Activated T-cell treated with anti-CD3 and anti-CD28 coated beads, Interleukin-2, amount 50 U/mL, for 4 hours (primary cell): ENCODE data around the gene POPDC3. TPM values are rescaled to one million over a fixed set of nuclear protein-coding genes. Genes with fewer than 3 reads are reported as not detected.
A peak's percentile ranks its signal among the peaks of the same experiment; 100 is the strongest.

Source experiments
- ATAC-seq, 2 donors: fragments of 200-7000 bp; cut with Tn5 transposase; one replicate each; pipeline ENCODE4 v1.10.0; 2021
- DNase-seq: peaks from one replicate; pipeline ENCODE4 v3.0.0-alpha.2; 2020
- H3K27me3 Mint-ChIP-seq: one replicate; pipeline ENCODE4 v1.8.0; 2021; ENCODE audit warnings: low read depth, mixed read lengths
- H3K36me3 Mint-ChIP-seq: one replicate; pipeline ENCODE4 v1.8.0; 2022; ENCODE audit warnings: mixed read lengths; ENCODE audit not compliant: insufficient read depth
- H3K4me1 Mint-ChIP-seq: one replicate; pipeline ENCODE4 v1.8.0; 2021; ENCODE audit warnings: low read depth, mixed read lengths
- H3K4me3 Mint-ChIP-seq: one replicate; pipeline ENCODE4 v1.8.0; 2021; ENCODE audit warnings: mild to moderate bottlenecking, moderate library complexity, mixed read lengths
- H3K9me3 Mint-ChIP-seq: one replicate; pipeline ENCODE4 v1.8.0; 2021; ENCODE audit warnings: mixed read lengths
- total RNA-seq, 3 donors: library from RNA; stranded (reverse); gene quantifications; one replicate each; pipeline ENCODE4 v1.2.1, GENCODE V29; 2021

Gene POPDC3
- total RNA-seq, 3 donors from 2014 or later, result not detected

DNA sequence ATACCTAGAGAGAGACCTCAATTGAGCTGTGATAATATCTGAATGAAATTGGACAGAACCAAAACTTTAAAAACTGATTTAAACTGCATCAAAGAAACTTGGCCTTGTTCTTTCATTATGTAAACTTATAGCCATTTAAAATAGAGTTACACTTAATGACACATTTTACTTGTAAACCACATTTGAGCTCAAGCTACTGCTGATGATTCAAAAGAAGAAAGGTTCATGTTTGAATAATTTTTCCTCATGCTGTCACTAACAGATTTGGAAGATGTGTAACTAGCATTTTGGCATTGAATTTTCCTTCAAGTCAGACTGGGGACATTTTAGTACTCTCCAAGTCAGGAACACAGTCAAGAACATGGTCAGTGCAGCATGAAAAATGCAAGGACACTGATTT lies 26.9 kb downstream of the POPDC3 start:
- H3K4me3 Mint-ChIP-seq, result no peak overlapping the region

DNA sequence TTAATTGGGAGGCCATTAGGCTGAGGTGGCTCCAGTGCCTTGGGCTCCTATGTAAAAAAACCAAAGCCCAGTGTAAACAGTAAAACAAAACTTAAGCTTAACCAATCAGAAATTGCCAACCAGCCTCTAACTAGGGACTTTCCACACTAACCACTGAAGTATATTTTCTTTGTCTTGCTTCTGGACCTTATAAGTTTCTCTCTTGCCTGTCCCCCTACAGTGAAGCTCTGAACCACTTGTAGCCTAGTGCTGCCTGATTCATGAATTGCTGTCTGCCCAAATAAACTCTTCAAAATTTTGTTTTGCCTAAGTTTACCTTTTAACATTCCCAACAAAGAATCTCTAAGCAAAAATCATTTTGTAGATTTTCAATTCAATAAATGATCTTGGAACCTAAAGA lies 28.2 kb downstream of the POPDC3 start:
- no peaks in the 10 kb centered on the region for H3K9me3 Mint-ChIP-seq
- no peaks in the 10 kb centered on the region for H3K4me1 Mint-ChIP-seq
- DNase-seq, result no peak
- H3K36me3 Mint-ChIP-seq, result no peaks in the 10 kb centered on the region
- H3K4me3 Mint-ChIP-seq, result no peak overlapping the region
- ATAC-seq, result no peak
- peaks cover 7% of the 10 kb centered on the region for H3K27me3 Mint-ChIP-seq

More for the DNA sequence above, 26.9 kb downstream of the POPDC3 start:
- DNase-seq (no peak), ATAC-seq (no peak)
- Mint-ChIP-seq H3K9me3 (no peaks in the 10 kb centered on the region), H3K4me1 (no peaks in the 10 kb centered on the region), H3K36me3 (no peaks in the 10 kb centered on the region), H3K27me3 (peaks cover 7% of the 10 kb centered on the region)

DNA sequence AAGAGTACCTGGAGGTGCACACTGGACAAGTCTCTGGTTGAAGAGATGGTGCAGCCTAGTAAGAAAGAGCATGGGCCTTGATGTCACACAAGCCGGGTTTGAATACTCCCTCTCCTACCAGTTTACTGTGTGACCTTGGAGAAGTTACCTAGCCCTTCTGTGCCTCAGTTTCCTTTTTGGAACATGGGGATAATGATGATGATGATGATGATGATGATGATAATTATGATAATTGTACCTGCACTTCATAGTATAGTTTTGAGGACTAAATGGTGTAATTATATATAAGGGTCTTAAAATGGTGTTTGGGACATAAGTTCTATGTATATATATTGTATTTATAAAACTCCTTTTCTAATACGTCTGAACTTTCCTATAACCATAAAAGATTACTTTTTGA lies 41.7 kb downstream of the POPDC3 start:
- no peak overlapping the region for H3K4me3 Mint-ChIP-seq
- H3K27me3 Mint-ChIP-seq, result peaks cover 64% of the 10 kb centered on the region
- no peak for DNase-seq
- no peaks in the 10 kb centered on the region for H3K36me3 Mint-ChIP-seq
- ATAC-seq, result no peak
- peaks cover 12% of the 10 kb centered on the region for H3K4me1 Mint-ChIP-seq
- H3K9me3 Mint-ChIP-seq, result no peaks in the 10 kb centered on the region

DNA sequence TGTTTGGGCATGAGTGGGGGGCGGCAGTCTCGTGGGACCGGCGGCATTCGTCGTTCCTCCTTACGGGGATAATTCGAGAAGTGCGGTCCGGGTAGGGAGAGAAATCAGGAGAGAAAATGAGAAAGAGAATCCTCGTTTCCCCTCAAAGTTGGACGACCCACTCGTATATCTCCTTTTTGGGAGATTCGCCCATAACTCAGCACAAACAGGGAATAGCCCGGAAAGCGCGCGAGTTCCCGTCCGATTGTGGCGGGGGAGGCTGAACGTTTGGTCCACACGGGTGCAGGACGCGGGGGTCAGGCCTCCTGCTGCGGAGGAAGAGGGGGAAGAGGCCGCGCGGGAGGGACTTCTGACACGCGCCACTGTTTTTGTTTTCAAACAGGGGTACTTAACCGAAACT lies 42.4 kb downstream of the POPDC3 start:
- Mint-ChIP-seq H3K4me1 (peaks cover 12% of the 10 kb centered on the region), H3K4me3 (peak overlapping the region; percentile 62), H3K27me3 (peaks cover 68% of the 10 kb centered on the region), H3K9me3 (no peaks in the 10 kb centered on the region), H3K36me3 (no peaks in the 10 kb centered on the region)
- DNase-seq, result no peak
- no peak for ATAC-seq

DNA sequence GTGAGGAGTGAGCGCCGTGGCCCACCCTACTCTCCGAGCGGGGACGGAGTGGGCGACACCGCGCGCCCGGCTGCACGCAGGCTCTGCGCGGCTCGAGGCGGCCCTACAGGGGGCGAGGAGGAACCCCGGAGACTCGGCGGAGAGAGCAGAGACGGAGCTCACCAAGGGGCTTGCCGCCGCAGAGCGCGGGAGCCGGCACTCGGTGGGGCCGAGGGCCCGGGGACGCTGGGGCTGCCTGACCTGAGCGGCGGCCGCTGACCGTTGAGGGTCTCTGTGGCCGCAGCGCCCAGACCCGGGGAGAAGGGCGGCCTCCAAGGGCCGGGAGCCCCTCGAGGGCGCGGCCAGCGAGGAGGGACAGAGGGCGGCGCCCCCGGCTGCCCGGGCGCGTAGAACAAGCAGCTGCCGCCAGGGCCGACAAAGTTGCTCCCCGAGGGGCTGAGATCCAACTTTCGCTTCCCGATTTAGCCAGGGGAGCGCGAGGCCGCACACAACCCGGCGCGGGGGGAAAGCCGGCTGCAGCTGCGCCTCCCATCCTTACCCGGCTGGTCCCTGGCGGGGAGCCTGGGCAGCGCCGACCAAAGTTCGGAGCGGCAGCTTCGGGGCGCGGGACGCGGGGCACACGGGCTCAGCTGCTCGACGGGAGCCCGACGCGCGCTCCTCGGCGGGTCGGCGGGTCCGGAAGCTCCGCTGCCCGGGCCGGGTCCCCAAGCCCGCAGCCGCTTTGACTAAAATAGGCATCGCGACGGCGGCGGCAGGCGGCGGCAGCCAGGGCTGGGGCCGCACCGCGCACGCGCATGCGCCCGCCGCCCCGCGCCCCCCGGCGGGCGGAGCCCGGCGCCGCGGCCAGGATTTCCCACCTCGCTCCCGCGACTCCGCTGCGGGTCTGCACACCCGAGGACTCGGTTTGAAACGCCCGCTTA lies 43.1 kb downstream of the POPDC3 start:
- H3K4me3 Mint-ChIP-seq, result peak overlapping the region; percentile 62
- DNase-seq, result no peak
- ATAC-seq, result peak; percentile 66 to 69
- H3K27me3 Mint-ChIP-seq, result peaks cover 67% of the 10 kb centered on the region
- no peaks in the 10 kb centered on the region for H3K36me3 Mint-ChIP-seq
- H3K9me3 Mint-ChIP-seq, result no peaks in the 10 kb centered on the region
- peaks cover 12% of the 10 kb centered on the region for H3K4me1 Mint-ChIP-seq

DNA sequence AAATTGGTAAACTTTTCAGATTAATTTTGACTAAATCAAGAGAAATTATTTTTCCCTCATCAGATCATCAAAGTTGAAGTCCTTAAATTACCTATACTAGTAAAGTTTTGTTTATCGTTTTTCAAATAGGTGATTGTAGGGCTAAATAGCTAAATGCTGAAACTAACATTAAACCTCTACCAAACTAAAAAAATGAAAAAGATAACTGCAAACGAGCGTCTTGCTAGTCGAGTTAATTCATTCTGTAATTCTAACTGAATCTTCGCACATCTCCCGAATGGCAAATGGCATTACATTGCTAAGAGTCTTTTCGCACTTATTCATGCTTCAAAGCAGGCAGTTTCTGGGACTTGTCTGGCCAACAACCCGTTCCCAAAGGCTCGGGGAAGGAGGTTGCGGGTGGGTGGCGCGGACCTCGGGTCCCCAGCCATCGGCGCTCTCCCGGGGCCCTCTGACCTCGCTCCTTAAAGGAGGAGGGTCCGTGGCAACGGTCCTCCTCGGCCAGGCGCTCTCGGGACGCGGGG lies 43.8 kb downstream of the POPDC3 start:
- Mint-ChIP-seq H3K9me3 (no peaks in the 10 kb centered on the region), H3K4me1 (peaks cover 12% of the 10 kb centered on the region), H3K27me3 (peaks cover 61% of the 10 kb centered on the region), H3K4me3 (peak overlapping the region; percentile 29), H3K36me3 (no peaks in the 10 kb centered on the region)
- DNase-seq (no peak), ATAC-seq (no peak)

DNA sequence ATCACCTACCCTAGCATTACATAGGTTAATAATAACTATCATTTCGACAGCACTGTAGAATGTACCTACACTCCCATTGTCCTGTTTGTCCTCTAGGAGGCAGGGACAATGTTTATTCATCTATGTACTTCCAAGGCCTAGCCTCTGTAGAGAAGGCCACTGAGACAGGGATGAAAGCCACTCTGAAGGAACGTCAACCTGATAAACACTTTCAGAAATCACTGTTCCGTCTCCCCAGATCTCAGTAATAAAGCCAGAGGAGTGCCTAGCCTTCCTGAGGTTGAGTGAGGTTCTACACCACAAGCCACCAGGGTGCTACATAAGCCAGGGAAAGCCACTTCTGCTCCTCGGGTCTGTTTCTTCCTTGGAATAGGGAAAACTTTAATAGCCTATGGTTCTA lies 44.8 kb downstream of the POPDC3 start:
- no peak for DNase-seq
- no peak for ATAC-seq
- no peaks in the 10 kb centered on the region for H3K36me3 Mint-ChIP-seq
- no peak overlapping the region for H3K4me3 Mint-ChIP-seq
- peaks cover 12% of the 10 kb centered on the region for H3K4me1 Mint-ChIP-seq
- no peaks in the 10 kb centered on the region for H3K9me3 Mint-ChIP-seq
- H3K27me3 Mint-ChIP-seq, result peaks cover 52% of the 10 kb centered on the region

DNA sequence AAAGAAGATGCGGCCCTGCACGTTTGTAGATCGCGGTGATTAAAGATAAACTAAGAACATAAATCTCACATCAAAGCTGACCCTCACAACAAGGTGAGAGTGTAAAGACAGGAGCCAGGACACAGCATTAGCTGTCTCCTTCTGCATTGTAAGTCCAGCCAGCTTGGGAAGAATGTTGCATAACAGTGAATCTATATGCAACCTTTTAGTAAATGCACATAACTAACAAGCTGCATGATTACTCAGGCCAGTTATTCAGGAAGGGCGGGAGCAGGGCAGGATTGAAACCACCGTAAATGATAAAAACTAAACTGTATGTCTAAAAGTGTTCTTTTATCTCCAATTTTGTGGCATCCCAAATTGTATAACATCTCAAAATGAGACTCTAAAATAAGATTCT lies 57.1 kb downstream of the POPDC3 start:
- Mint-ChIP-seq H3K36me3 (no peaks in the 10 kb centered on the region), H3K4me1 (no peaks in the 10 kb centered on the region), H3K4me3 (no peak overlapping the region), H3K9me3 (no peaks in the 10 kb centered on the region), H3K27me3 (peaks cover 12% of the 10 kb centered on the region)
- DNase-seq, result no peak
- ATAC-seq, result no peak

DNA sequence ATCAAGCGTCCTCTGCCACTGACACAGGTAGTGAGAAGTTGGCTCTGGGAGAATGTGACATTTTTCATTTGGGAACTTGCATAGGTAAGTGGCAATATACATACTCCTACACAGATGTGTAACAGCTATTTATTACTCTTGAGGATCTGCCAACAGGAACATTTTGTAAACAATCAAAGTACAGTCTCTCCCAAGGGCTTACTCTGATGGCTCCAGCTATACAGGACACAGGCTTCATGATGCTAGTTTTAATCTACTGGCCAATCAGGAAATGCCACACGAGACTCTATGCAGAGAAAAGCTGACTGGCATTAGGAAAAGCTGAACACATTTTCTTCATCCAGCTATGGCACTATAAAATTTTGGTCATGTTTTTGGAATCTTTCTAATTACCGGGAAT lies 57.8 kb downstream of the POPDC3 start:
- H3K36me3 Mint-ChIP-seq, result no peaks in the 10 kb centered on the region
- DNase-seq (no peak), ATAC-seq (no peak)
- H3K4me1 Mint-ChIP-seq, result no peaks in the 10 kb centered on the region
- no peak overlapping the region for H3K4me3 Mint-ChIP-seq
- H3K9me3 Mint-ChIP-seq, result no peaks in the 10 kb centered on the region
- H3K27me3 Mint-ChIP-seq, result peaks cover 13% of the 10 kb centered on the region

DNA sequence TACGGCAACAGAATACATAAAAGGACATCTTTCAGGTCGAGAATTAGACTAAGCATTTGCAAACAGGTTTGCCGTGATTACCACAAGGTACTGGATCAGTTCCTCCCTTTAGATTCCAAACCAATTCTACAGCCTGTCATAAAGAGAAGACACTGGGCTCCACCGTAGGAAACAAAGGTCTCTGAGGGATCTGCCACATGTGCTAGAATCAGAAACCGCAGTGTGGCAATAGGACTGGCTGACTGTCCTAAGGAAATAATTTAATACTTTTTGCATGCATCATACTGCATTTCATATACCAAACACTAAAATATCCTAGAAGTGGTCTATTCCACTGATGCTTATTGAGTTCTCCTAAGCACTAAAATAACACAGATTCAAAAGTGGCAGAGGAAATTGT lies 59.2 kb downstream of the POPDC3 start:
- Mint-ChIP-seq H3K36me3 (no peaks in the 10 kb centered on the region), H3K27me3 (peaks cover 16% of the 10 kb centered on the region), H3K4me1 (no peaks in the 10 kb centered on the region), H3K9me3 (no peaks in the 10 kb centered on the region), H3K4me3 (no peak overlapping the region)
- no peak for ATAC-seq
- DNase-seq, result no peak

DNA sequence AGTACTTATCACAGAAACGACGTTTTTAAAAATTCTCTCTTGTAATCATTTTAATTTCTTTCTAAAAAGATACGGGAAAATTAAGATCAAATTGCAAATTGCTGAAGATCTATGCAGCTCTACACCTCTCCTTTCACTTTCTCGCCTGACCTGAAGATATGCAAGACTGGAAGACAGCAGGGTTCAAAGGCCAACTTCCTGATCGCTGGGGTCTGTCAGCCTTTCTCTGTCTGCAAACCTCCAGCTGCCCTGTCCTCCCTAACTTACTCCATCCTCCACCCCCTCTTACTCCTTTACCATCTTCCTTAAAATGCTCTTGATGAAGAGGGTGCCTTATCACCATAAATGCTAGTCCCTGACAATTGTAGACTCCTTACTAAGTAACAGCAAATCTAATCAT lies 63.7 kb downstream of the POPDC3 start:
- H3K4me3 Mint-ChIP-seq, result no peak overlapping the region
- no peaks in the 10 kb centered on the region for H3K36me3 Mint-ChIP-seq
- H3K4me1 Mint-ChIP-seq, result no peaks in the 10 kb centered on the region
- H3K27me3 Mint-ChIP-seq, result peaks cover 12% of the 10 kb centered on the region
- H3K9me3 Mint-ChIP-seq, result no peaks in the 10 kb centered on the region
- DNase-seq, result no peak
- ATAC-seq, result no peak

DNA sequence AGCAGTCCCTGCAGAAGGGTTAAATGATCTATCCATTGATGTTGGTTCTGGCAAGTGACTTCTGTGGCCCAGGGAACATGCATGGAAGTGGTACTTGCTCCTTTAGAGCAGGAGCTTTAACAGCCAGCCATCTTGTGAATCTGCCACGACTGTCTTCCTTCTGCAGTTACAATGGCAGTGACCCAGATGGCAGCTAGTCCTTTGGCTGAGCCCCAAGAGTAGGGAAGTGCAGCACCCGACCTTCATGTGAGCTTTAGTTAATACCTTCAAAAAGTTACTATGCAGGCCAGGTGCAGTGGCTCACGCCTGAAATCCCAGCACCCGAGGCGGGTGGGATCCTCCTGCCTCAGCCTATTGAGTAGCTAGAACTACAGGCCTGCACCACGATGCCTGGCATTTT lies 66.4 kb downstream of the POPDC3 start:
- ATAC-seq (no peak), DNase-seq (no peak)
- no peaks in the 10 kb centered on the region for H3K4me1 Mint-ChIP-seq
- no peaks in the 10 kb centered on the region for H3K9me3 Mint-ChIP-seq
- H3K36me3 Mint-ChIP-seq, result no peaks in the 10 kb centered on the region
- H3K4me3 Mint-ChIP-seq, result no peak overlapping the region
- H3K27me3 Mint-ChIP-seq, result peaks cover 11% of the 10 kb centered on the region

DNA sequence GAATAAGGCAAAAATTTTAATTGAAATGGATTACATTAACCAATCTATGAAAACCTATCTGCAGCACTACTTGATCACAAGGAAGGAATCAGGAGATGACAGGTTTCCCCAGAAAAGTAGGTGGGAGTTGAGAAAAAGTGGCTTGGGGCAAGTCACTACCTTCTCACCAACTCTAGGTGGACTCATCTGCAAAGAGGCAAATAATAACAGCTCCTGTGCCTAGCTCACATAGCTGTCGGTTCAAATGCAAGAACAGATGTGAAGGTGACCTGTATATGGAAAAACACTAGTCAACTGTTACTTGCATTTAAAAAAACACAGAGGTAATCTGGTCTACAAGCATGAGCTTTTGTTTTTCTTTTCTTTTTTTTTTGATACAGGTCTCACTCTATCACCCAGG lies 67.2 kb downstream of the POPDC3 start:
- Mint-ChIP-seq H3K4me1 (no peaks in the 10 kb centered on the region), H3K4me3 (no peak overlapping the region)

DNA sequence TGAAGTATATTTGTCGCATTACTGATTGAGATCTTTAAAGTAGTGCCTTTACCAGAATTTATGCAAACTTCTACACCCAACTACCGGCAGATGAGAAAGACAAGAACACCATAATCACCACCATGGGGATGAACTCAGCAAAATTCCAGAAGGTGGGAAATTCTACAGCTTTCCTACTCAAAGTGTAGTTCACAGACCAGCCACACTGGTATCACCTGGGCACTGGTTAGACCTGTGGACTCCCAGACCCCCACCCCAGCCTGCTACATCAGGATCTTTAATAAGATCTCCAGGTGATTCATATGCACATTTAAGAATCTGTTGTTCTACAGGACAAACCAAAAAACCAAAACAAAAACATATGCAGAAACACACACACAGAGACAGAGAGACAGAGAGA lies 67.9 kb downstream of the POPDC3 start:
- no peak for ATAC-seq
- Mint-ChIP-seq H3K4me3 (no peak overlapping the region), H3K27me3 (peaks cover 8% of the 10 kb centered on the region)

More for the DNA sequence above, 67.2 kb downstream of the POPDC3 start:
- peaks cover 8% of the 10 kb centered on the region for H3K27me3 Mint-ChIP-seq
- no peak for DNase-seq
- no peak for ATAC-seq
- H3K36me3 Mint-ChIP-seq, result no peaks in the 10 kb centered on the region
- H3K9me3 Mint-ChIP-seq, result no peaks in the 10 kb centered on the region

DNA sequence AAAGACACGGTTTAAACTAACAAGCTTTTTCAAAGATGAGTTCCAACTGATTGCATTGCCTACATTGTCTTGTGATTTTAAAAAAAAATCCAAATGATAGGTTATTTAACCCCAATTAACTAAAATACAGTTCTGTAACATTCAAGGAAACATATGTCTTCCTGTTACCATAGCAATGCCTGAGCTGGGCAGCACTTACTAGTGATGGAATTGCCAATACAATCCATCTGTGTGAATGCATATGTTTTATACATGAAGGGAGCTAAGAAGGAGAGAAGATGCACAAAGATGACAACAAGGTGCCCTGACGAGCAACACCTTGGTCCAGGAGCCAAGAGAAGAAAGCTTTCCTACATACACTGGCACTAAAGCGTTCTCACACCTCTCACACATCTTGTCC lies 68.7 kb downstream of the POPDC3 start:
- DNase-seq (no peak), ATAC-seq (no peak)
- no peaks in the 10 kb centered on the region for H3K9me3 Mint-ChIP-seq
- H3K36me3 Mint-ChIP-seq, result no peaks in the 10 kb centered on the region
- no peaks in the 10 kb centered on the region for H3K4me1 Mint-ChIP-seq
- peaks cover 5% of the 10 kb centered on the region for H3K27me3 Mint-ChIP-seq
- no peak overlapping the region for H3K4me3 Mint-ChIP-seq

More for the DNA sequence above, 67.9 kb downstream of the POPDC3 start:
- no peaks in the 10 kb centered on the region for H3K9me3 Mint-ChIP-seq
- H3K4me1 Mint-ChIP-seq, result no peaks in the 10 kb centered on the region
- DNase-seq, result no peak
- H3K36me3 Mint-ChIP-seq, result no peaks in the 10 kb centered on the region
